HG02610 (cell line): ENCODE data around the gene APOBEC2.

Experiments
- ATAC-seq: cut with Tn5 transposase; IDR thresholded peaks from one replicate; pipeline ENCODE4 v1.9.1; 2021; ENCODE audit warnings: mild to moderate bottlenecking, moderate library complexity; ENCODE audit not compliant: unreplicated experiment

Gene APOBEC2

GRCh38 chr6:41058783-41059181 is 5.8 kb downstream of the APOBEC2 start:
- no peak for ATAC-seq

- no peak for ATAC-seq
These were observed 6.6 kb downstream of the APOBEC2 start for GRCh38 chr6:41059556-41059955.

- no peak for ATAC-seq
These were observed 8.3 kb downstream of the APOBEC2 start for GRCh38 chr6:41061196-41061726.

- no peak for ATAC-seq
These were observed 9.1 kb downstream of the APOBEC2 start for GRCh38 chr6:41062056-41062455.

GRCh38 chr6:41063884-41064285 is 10.9 kb downstream of the APOBEC2 start:
- no peak for ATAC-seq

GRCh38 chr6:41064841-41065240 is 11.8 kb downstream of the APOBEC2 start:
- no peak for ATAC-seq

- ATAC-seq = no peak
These were observed 12.6 kb downstream of the APOBEC2 start for GRCh38 chr6:41065550-41066026.

GRCh38 chr6:41066867-41067304 is 13.9 kb downstream of the APOBEC2 start:
- no peak for ATAC-seq

GRCh38 chr6:41071501-41071922 is 18.5 kb downstream of the APOBEC2 start:
- no peak for ATAC-seq

GRCh38 chr6:41071923-41072835 is 19.2 kb downstream of the APOBEC2 start, which contains the start of gene OARD1:
TSS of gene OARD1 (minus strand) at chr6:41072356. CDS start at chr6:41071634, 722 bp downstream.
- ATAC-seq = peak; percentile 61

- peak; percentile 57 for ATAC-seq
These were observed 19.8 kb downstream of the APOBEC2 start, which contains the start of gene NFYA for GRCh38 chr6:41072836-41073202. TSS of gene NFYA (plus strand) at chr6:41072974. CDS start at chr6:41079090, 6,116 bp downstream.

- peak; percentile 27 for ATAC-seq
These were observed 20.4 kb downstream of the APOBEC2 start for GRCh38 chr6:41073203-41073967.

GRCh38 chr6:41073968-41074691 is 21.1 kb downstream of the APOBEC2 start:
- ATAC-seq = no peak

GRCh38 chr6:41074692-41075436 is 21.9 kb downstream of the APOBEC2 start:
- no peak for ATAC-seq

- ATAC-seq = no peak
These were observed 22.9 kb downstream of the APOBEC2 start for GRCh38 chr6:41075651-41076626.

- no peak for ATAC-seq
These were observed 24.5 kb downstream of the APOBEC2 start for GRCh38 chr6:41077536-41077935.

- no peak for ATAC-seq
These were observed 25.1 kb downstream of the APOBEC2 start for GRCh38 chr6:41078101-41078500.

GRCh38 chr6:41079080-41079479 is 26.1 kb downstream of the APOBEC2 start:
- ATAC-seq = no peak

GRCh38 chr6:41080621-41081020 is 27.6 kb downstream of the APOBEC2 start:
- no peak for ATAC-seq
